ENCODE data around the gene PCED1A.
A peak's percentile ranks its signal among the peaks of the same experiment; 100 is the strongest.
"Not testable (repeated sequence)": the region's sequence is repeated elsewhere in the genome, so short reads cannot be mapped to it uniquely, and the experiment has no call there.

PCED1A gene

DNA sequence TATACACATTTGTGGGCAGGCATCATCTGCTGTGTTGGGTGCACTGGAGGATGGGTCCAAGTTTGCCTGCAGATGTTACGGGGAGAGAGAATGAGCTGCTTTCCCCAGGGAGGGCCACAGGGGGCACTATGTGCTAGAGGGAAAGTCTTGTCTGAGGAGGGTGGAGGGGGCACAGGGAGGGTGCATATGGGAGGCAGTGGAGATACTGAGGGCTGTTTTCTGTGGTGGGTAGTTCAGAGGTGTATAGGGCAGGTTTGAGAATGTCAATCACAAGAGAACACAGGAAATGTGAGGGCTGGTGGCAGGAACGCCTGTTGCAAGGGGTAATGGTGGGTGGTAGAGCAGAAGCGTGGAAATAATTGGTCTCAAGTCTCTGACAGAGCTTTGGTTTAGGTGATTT is 25.2 kb upstream of the PCED1A start:
- no peak for DNase-seq

GRCh38 chr20:2865101-2865500 is 24.6 kb upstream of the PCED1A start:
- no peak for DNase-seq

DNA sequence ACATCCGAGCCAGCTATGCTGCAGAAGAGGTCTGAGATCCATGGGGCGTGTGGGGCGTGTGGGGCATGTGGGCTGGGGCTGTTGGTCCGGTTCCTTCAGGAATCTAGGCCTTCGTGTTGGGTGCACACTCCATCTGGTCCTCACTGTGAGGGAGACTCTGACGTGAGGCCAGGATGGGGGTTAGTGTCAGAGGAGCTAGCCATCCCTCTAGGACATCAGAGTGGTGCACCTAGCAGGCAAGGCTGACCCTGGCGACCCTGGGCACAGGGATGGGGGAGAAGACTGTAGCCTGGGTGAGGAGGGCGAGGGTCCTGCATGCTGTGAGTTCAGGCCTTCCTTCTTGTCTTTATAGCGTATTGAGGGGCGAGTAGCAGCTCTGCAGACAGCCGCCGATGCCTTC is 24.2 kb upstream of the PCED1A start:
- DNase-seq: no peak

DNA sequence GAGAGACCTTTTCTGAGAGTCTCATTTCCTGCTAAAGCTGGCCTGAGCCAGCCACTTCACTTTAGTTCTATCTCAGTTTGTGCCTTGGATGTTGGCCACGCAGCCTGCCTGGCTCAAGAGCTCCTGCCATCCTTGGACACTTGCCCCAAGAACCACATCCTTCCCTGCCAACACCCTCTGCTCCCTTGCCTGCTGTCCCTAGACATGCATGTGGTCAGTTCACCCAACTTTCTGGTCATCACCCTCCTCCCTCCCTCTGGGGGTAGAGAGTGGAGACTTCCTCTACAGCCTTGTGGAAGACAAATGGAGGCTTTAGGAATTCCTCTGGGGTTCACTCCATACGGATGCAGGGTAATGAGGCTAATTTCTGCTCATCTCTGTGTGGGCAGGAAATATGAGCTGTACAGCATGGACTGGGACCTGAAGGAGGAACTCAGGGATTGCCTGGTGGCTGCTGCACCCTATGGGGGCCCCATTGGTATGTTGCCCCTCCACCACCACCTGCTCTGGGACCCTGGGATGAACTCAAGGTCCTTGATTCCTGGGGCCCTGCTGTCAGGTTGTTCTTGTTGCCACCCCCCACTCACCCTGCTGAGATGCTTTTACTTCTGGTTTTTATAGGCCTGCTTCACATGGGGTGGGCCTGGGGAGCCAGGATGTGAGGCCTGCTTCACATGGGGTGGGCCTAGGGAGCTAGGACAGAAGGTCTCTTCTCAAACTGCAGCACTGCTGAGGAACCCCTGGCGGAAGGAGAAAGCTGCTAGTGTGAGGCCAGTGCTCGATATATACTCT is 19.1 kb upstream of the PCED1A start:
- no peak for DNase-seq

- no peak for DNase-seq
Measured at GRCh38 chr20:2858591-2858990, 18.1 kb upstream of the PCED1A start.

GRCh38 chr20:2851086-2851485 is 10.6 kb upstream of the PCED1A start:
- DNase-seq: no peak

- peak in 2 of 3 donors; percentile 23 to 34 for DNase-seq
Measured at GRCh38 chr20:2849529-2849928, 9.1 kb upstream of the PCED1A start.

DNA sequence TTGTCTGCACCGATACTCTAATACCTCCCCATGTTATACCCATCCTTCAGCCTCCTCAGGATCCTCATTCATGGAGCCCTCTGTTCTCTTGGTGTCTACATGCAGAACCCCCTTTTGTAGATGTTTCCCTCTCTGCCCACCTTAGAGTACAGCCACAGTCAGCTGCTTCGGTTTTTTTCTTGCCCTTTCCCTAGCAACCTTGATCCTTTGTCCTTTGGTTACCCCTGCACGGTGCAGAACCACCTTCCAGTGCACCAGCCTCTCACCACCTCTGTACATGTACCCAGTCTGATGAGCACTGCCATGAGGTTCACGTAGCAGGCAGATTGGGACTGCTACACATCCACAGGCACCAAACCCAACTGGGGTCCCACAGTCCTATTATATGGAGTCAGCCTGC is 7.3 kb upstream of the PCED1A start:
- no peak for DNase-seq

DNA sequence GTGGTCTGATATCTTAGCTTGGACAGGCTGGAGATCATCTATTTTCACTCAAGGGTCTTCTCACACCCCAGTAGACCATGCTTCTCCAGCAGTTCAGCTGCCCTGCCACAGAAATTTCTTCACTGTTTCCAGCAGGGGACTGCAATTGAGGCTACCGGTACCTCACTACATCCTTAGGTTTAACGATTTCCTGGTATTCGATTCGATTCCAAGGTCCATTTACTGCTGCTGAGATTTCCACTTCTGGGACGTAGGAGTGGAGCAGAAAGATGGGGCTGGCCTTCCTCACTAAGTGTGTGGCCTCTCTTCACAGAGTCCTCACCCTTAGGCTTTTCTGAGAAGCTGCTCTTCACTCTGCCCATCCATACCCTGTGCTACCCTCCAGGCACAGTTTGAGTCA is 6.2 kb upstream of the PCED1A start:
- no peak for DNase-seq

DNA sequence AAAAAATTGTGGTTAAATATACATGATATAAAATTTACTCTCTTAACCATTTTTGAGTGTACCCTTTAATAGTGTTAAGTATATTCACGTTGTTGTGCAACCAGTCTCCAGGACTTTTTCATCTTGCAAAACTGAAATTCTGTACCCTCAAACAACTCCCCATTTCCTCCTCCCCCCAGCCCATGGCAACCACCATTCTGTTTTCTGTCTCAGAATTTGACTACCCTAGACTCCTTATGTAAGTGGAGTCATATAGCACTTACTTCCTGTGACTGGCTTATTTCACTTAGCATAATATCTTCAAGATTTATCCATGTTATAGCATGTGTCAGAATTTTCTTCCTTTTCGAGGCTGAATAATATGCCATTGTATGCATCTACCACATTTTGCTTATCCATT is 5.2 kb upstream of the PCED1A start:
- DNase-seq: peak in 1 of 3 donors; percentile 17

GRCh38 chr20:2840967-2841531 is 594 bp upstream of the PCED1A start:
- peak; percentile 56 to 77 (median 71) for DNase-seq

DNA sequence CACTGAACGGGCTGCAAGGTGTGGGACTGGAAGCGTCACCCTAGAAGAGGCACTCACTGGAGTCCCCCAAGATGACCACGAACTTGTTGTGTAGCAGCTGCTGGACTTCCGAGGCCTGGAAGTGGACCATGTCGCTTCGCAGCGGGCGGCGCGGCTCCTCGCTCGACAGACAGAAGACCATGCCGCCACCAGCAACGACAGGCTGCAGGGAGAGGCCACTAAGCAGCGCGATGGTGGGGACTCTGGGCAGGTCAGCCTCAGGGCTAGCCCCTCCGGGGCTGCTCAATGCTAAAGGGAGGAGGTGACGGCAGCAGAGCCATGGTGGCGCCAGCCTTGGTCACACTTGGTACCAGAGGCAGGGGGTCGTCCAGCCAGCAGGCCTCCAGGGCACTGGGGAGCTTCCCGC is 720 bp downstream of the PCED1A start:
- no peak for DNase-seq

GRCh38 chr20:2838847-2839671 is 1.4 kb downstream of the PCED1A start:
- DNase-seq: no peak

DNA sequence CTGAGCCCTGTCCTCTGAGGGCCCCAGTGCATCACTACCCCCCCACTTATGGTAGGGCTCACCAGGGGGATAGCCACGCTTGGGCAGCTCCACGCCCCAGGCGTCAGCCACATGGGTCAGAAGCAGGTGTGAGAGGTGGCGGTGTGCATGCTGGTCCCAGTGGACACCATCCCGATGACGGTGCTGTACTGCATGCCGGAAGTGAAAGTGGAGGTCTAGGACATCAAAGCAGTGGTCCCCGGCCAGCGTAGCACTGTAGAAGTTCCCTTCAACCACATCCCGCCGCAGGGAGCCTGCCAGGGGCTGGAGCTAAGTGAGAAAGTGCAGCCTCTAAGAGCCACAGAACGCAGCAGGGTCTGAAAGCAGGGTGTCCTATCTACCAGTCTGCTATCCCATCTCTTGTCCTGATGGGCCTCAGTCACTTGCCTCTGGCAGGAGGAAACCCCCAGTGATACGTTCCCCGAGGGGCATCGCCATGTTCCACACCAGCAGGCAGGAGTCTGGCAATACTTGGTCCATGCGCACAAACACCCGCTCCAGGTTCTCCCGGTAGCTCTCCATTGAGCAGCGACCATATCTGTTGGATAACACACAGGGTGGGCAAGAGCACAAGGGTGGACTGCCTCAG is 2.2 kb downstream of the PCED1A start:
- DNase-seq: no peak

- DNase-seq: no peak
Measured at GRCh38 chr20:2837221-2837960, 3.1 kb downstream of the PCED1A start.

DNA sequence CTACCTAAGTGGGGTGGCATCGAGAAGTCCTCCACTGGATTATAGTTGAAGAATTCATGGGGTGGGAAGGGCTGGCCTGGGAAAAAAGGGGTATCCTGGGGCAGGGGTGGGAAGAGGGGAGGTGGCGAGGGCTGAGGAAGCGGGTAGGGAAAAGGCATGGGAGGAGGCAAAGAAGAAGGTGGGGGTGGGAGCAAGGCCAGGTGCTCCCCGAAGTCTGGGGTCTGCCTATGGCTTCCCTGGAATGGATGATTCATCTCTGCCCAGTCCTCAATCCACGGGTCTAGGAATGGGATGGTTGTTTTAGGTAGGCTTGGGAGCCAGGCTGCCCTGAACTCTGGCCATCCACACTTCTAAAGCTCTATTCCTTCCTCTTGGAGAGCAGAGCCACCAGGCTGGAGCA is 4.4 kb downstream of the PCED1A start:
- no peak for DNase-seq

DNA sequence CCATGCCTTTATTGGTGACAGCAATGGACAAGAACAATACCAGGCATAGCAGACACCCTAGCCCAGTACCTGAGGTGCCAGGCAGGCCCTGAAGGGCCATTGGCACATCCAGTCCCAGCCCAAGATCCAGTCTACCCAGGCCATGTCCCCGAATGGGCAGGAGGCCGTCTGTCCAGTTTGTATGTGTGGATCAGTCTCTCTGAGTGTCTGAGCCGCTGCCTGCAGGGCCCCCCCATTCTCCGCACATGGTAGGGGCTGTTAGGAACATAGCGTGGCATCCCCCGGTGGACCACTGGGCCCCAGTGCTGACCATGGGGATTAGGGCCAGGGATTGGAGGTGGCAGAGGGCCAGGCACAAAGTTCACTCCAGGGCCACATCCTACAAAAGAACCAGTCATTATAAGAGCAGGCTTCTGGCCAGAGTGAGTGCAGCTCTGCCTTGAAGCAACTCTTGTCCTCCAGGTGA is 5.1 kb downstream of the PCED1A start:
- DNase-seq: no peak

DNA sequence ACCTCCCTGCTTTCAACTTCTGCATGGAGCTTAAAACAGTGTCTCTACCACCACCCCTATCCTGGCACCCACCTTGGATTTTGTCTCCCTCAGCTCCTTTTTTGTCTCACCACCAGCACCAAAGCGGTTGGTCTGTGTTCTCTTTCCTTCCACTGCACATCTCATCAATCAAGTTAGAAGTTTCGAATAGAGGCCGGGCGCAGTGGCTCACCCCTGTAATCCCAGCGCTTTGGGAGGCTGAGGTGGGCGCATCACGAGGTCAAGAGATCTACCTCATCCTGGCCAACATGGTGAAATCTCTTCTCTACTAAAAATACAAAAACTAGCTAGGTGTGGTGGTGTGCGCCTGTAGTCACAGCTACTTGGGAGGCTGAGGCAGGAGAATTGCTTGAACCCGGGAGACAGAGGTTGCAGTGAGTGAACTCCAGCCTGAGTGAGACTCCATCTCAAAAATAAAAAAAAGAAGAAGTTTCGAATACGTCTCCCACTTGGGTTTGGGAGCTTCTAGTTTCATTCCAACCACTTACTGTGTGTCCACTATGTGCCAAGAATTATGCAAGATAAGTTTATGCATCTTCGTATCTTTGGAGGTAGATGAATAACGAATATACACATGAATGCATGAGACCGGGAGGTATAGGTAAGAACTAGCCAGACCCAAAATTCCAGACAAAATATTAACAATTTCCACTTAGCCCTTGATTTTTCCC is 5.9 kb downstream of the PCED1A start:
- DNase-seq: peak; percentile 24 to 34 (median 25)

DNA sequence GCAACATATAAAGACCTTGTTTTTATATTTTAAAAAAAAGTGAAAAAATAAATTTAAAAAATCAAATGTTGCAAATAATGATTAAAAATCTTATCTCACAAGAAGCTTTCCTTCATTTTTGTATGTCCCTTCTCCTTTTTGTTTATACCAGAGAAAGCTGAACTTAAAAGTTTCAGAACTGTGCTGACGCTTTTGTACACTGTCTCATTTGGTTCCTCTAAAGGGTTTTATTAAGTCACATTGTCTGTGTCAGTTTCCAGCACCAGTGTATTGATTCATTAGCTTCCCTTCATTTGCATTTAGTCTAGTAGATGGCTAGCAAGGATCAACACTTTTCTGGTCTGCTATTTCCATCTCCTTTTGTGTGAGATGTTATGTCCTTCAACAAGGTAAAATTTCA is 6.7 kb downstream of the PCED1A start:
- peak; percentile 47 to 78 (median 78) for DNase-seq

GRCh38 chr20:2831206-2831605 is 9.2 kb downstream of the PCED1A start:
- DNase-seq: not testable (repeated sequence)

DNA sequence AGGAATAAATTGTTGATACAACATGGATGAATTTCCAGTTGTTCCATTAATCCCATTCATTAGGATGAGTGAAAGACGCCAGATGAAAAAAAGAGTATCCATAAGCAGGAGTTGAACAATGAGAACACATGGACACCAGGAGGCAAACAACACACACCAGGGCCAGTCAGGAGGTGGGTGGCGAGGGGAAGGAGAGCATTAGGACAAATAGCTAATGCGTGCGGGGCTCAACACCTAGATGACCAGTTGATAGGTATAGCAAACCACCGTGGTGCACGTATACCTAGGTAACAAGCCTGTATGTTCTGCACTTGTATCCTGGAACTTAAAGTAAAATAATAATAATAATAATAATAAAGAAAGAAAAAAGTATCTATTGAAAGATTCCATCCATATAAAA is 11.1 kb downstream of the PCED1A start:
- DNase-seq: no peak

- DNase-seq: no peak
Measured at GRCh38 chr20:2826655-2827054, 13.8 kb downstream of the PCED1A start.

Measured in suppressor macrophage treated with lipopolysaccharide for 1 hour (primary cell).